ENCODE data around the gene MAD2L2. TPM values are rescaled to one million over a fixed set of nuclear protein-coding genes. Genes with fewer than 3 reads are reported as not detected.

Gene MAD2L2
- total and polyA plus RNA-seq, 9 of the 15 experiments (the other 6 are each of a cell fraction or from before 2014, with no cell fraction given), result 12.4 to 286 (median 143) TPM

DNA sequence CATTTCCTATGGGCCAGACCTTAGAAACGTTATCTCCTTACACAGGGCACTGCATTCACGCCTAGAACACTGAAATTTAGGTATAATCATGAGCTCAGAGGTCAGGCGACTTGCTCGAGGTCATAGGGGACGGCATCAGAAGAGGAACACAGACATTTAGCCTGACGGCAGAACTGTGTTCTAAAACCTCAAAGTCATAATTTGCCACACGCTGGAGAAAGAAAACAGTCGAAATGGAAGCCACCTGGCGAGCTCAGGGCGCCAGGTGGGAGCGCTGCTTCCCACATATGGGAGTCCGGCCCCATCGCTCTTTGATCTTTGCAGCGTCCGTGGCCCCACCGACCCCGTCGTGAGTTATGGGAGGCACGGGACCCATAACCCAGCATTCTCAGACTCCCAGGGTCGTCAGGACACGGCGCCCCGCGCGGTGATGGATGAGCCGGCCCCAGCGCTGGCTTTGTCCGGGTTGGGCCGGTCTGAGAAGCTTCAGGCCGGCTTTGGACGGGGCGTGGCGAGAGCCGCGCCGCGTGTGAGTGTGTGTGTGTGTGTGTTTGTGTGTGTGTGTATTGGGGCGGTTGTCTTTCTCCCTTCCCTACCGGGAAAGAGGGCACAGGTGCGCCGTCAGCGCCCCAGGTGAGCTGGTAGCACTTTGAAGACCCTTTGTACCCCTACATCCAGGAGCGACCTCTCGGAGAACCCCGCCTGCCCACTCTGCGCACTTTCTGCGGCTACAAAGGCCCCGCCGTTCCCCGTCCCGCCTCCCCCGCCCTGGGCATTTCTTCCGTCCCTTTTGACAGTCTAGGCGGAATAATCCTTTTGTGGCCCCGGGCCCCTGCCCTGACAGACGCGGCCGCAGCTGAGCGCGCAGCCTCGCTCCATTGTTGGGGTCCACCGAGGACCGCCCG is 9.7 kb upstream of the MAD2L2 start (continued):
- TF ChIP-seq, protein P1, sequence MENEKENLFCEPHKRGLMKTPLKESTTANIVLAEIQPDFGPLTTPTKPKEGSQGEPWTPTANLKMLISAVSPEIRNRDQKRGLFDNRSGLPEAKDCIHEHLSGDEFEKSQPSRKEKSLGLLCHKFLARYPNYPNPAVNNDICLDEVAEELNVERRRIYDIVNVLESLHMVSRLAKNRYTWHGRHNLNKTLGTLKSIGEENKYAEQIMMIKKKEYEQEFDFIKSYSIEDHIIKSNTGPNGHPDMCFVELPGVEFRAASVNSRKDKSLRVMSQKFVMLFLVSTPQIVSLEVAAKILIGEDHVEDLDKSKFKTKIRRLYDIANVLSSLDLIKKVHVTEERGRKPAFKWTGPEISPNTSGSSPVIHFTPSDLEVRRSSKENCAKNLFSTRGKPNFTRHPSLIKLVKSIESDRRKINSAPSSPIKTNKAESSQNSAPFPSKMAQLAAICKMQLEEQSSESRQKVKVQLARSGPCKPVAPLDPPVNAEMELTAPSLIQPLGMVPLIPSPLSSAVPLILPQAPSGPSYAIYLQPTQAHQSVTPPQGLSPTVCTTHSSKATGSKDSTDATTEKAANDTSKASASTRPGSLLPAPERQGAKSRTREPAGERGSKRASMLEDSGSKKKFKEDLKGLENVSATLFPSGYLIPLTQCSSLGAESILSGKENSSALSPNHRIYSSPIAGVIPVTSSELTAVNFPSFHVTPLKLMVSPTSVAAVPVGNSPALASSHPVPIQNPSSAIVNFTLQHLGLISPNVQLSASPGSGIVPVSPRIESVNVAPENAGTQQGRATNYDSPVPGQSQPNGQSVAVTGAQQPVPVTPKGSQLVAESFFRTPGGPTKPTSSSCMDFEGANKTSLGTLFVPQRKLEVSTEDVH (IDR thresholded peaks at IDR 0.05; ENCODE audit: low read depth, partially characterized antibody), result no peak
- peak; percentile 46; the same call in 1 of the 2 replicates for TF ChIP-seq LEF1 (IDR thresholded peaks at IDR 0.05)
- TF ChIP-seq CTBP1 (IDR thresholded peaks at IDR 0.05; ENCODE audit: borderline replicate concordance), result peak; percentile 32; the same call in 1 of the 2 replicates
- 0 out of 2 replicates have a peak, but pooled peaks have one; percentile 33 for TF ChIP-seq GATAD2A (IDR thresholded peaks at IDR 0.05)
- no peak for TF ChIP-seq ZC3H8 (IDR thresholded peaks at IDR 0.05)
- TF ChIP-seq, protein P2, sequence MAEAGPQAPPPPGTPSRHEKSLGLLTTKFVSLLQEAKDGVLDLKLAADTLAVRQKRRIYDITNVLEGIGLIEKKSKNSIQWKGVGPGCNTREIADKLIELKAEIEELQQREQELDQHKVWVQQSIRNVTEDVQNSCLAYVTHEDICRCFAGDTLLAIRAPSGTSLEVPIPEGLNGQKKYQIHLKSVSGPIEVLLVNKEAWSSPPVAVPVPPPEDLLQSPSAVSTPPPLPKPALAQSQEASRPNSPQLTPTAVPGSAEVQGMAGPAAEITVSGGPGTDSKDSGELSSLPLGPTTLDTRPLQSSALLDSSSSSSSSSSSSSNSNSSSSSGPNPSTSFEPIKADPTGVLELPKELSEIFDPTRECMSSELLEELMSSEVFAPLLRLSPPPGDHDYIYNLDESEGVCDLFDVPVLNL (CRISPR knock-in tag; IDR thresholded peaks at IDR 0.05; ENCODE audit: low read depth), result no peak
- TF ChIP-seq CXXC5 (CRISPR knock-in tag; IDR thresholded peaks at IDR 0.05), result 0 out of 2 replicates have a peak, but pooled peaks have one; percentile 34
- TF ChIP-seq ZEB2 (IDR thresholded peaks at IDR 0.05), result 0 out of 2 replicates have a peak, but pooled peaks have one; percentile 21
